HEK293T (cell line): ENCODE measurements around the gene NFIA.

ENCODE experiments used
- ELF4 ChIP-seq: fragments of 450-650 bp; IDR thresholded peaks from 2 replicates; pipeline ENCODE4 v1.6.1; 2017; ENCODE audit warnings: antibody characterized with exemption
- FOXA1 ChIP-seq: fragments of 450-650 bp; IDR thresholded peaks from 2 replicates; pipeline ENCODE4 v1.6.1; 2016; ENCODE audit warnings: mild to moderate bottlenecking
- FOXM1 ChIP-seq: fragments of 450-650 bp; IDR thresholded peaks from 2 replicates; pipeline ENCODE4 v1.6.1; 2017; ENCODE audit warnings: mild to moderate bottlenecking, borderline replicate concordance
- SP1 ChIP-seq: fragments of 450-650 bp; IDR thresholded peaks from 2 replicates; pipeline ENCODE4 v1.6.1; 2017
- SUZ12 ChIP-seq: fragments of 450-650 bp; IDR thresholded peaks from 2 replicates; pipeline ENCODE4 v1.6.1; 2016; ENCODE audit warnings: mild to moderate bottlenecking
- TARDBP ChIP-seq: fragments of 450-650 bp; IDR thresholded peaks from 2 replicates; pipeline ENCODE4 v1.6.1; 2016
- ZNF384 ChIP-seq: fragments of 450-650 bp; IDR thresholded peaks from 2 replicates; pipeline ENCODE4 v1.6.1; 2016

DNA sequence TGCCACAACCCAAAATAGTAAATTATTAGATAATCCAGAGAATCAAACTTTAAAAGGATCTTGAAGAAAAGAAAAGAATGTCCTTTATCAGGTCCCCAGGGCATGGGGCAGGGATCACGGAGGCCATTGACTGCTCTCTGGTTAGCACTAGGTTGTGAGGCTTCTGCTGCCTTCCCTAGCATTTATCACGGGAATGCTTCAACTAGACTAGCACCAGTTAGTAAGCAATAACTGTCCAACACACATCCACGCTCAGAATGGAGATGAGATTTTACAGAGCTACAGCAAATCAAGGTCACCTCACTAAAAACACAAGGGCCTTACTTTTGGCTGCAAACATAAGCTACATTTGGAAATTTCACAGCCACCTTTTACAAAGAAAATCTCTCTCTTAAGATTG is 304.0 kb downstream of the NFIA start:
- no peak for TF ChIP-seq SP1
- TF ChIP-seq FOXA1, result no peak
- no peak for TF ChIP-seq ZNF384
- no peak for TF ChIP-seq SUZ12
- no peak for TF ChIP-seq ELF4
- TF ChIP-seq TARDBP, result no peak
- TF ChIP-seq FOXM1, result no peak
